CD4-positive, alpha-beta T cell treated with Interferon alpha-2 for 1 hour (primary cell): ENCODE results near the gene GUCY2D.
"Not testable (repeated sequence)": the region's sequence is repeated elsewhere in the genome, so short reads cannot be mapped to it uniquely, and the experiment has no call there.

Source experiments
- DNase-seq, 2 donors: peaks; one replicate each; pipeline ENCODE4 v3.0.0-alpha.2; 2020 to 2022

The GUCY2D gene

DNA sequence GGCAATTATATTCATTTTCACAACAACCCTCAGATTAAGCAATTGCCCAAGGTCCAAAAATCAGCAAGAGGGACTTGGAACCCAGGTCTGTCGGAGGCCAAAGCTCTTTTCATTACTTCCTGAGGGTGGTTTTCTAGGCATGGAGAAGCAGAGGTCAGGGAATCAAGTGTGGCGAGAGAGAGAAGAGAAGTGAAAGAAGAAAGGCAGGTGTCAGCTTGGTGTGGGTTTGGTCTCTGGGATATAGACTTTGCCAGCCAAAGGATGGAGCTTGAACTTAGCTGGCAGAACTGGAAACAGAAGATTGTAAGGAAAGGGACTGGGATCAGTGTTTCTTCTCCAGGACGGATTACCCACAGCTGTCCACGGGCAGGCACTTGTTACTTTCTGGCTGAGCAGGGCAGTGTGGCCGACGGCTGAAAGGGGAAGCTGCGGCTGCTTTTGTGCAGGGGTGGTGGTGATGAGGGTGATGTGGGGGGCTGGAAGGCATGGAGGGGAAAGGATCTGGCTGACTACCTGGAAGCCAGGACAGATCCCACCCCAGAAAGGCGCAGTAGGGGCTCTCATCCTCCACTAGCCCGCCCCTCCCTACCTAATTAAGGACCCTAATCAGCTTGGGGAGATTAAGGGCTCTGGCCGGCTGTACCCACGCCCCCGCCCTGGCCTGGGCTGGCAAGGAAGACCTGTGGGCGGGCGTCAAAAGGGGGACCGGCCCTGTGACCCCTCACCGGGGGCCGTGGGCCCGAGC is at the start of gene GUCY2D:
Gene GUCY2D, plus strand, starts transcription at position 640 of the 745 bp plus-strand sequence. CDS start 433 bp downstream, outside the sequence.
- DNase-seq, result peak in 1 of 2 donors; percentile 15

DNA sequence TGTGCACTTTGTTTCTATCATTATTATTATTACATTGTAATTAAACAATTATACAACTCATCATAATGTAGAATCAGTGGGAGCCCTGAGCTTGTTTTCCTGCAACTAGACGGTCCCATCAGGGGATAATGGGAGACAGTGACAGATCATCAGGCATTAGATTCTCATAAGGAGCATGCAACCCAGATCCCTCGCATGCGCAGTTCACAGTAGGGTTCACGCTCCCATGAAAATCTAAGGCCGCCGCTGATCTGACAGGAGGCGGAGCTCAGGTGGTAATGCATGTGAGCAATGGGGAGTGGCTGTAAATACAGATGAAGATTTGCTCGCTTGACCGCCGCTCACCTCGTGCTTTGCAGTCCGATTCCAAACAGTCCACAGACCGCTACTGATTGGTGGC is 49.1 kb upstream of the GUCY2D start:
- DNase-seq, result not testable (repeated sequence)

DNA sequence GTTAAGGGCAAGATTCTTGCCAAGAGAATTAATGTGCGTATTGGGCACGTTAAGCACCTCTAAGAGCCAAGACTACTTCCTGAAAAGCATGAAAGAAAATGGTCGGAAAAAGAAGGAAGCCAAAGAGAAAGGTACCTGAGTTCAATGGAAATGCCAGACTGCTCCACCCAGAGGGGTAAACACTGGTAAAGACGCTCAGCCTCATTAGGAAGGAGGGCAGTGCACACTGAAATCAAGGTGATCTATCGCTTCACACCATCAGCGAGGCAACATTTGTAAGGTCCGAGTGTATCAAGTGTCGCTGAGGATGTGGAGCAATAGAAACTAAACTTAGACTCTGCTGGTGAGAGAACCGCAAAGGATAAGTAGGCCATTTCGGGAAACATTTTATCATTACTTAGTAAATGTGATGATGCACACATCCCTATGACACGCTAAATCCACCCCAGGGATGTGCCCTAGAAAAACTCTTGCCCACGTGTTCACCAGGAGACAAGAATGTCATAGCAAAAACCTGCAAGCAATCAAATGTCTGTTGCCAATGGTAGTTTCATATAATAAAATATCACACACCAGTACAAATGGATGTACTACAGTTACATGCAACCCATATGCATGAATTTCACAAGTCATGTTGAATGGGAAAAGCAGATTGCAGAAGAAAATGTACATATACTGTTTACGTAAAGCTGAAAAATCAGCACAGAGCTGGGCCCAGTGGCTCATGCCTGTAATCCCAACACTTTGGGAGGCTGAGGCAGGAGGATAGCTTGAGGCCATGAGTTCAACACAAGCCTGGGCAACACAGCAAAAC is 46.8 kb upstream of the GUCY2D start:
- no peak for DNase-seq

DNA sequence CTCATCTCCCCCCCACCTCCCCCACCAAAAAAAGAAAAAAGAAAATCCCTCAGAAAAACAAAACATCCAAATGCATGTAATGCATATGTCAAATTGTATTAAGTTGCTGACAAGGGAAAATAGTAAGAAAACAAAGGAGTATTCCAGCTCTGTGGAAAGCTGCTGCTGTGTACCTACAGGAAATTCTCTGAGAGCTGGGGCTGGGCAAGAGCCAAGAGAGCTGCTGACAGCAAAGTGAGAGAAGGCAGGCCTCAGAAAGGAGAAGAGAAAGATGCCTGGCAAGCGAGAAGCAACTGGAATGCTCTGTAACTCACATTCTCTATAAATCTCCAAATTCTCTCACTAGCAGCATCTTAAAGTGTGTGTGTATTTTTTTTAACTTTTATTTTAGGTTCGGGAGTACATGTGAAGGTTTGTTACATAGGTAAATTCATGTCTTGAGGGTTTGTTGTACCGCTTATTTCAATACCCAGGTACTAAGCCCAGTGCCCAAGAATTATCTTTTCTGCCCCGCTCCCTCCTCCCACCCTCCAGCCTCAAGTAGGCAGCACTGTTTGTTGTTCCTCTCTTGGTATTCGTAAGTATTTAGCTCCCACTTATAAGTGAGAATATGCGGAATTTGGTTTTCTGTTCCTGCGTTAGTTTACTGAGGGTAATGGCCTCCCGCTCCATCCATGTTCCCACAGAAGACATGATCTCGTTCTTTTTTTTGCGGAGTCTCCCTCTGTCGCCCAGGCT is 46.0 kb upstream of the GUCY2D start:
- DNase-seq, result no peak

DNA sequence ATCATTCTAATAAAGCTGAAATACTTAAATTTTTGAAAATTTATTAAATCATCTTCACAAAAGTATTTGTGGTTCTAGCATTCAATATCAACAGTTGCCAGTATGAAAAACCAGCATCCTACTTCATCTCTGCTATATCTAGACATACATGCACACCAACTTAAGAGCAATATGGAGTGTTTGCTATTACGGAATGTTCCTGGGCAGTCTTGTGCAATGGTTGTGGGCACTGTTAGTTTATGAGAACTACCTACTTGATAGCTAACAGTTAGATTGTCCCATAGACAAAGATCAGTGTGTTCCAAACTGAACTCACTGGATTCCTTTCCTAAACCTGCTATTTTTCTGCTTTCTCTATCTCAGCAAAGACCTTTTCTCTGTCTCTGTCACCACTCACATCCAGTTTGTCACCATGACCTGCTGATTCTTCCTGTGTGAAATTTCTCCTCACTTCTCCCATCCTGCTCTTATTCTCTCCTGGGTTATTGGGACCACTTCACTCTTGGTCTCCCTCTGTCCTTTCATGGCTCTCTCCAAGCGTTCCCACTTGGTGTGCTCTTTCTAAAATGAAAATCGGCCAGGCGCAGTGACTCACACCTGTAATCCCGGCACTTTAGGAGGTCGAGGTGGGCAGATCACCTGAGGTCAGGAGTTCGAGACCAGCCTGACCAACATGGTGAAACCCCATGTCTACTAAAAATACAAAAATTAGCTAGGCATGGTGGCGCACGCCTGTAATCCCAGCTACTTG is 42.7 kb upstream of the GUCY2D start:
- DNase-seq, result no peak

DNA sequence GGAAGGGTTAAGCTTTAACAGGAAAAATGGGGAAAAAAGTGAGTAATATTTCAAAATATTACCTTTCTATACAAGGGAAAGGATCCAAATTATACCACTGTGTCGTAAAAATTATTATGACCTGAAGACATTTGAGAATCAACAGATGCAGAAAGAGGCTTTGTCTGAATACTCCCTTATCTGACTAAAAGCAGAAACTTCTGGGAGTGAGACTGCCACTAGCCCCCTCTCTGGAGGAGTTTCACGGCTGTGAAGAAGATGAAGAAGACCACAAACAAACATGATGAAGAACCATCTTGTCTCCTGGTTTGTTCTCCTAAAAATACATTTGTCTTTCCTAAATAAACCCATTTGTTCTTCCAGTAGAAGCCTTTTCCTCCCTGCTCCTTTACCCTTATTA is 41.0 kb upstream of the GUCY2D start:
- no peak for DNase-seq

DNA sequence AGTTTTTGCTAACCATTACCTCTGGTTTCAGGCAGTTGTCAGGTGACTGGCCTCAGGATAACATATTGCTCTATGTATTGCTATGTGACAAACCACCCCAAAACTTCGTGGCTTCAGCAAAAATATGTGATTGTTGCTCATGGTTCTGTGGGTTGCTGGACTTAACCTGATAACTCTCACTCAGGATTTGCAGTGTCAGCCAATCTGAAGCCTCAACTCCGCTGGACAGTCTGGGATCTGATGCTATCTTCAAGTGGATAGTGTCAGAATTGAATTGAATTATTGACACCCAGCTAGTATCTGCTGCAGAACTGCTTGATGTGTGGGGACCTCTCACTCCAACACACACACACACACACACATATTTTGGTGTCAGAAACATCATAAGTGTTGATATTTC is 34.7 kb upstream of the GUCY2D start:
- no peak for DNase-seq

DNA sequence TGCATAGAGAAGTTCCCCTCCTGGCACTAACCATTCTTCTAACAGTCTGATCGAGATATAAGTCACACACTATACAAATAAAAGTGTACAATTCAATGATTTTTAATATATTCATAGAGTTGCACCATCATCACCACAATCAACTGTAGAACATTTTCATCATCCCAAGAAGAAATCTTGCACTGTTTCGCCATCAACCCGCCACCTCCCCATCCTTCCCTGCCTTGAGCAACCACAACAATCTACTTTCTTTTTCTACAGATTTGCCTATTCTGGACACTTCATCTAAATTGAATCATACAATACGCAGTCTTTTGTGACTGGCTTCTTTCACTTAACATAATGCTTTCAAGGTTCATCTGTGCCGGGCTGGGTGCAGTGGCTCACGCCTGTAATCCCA is 33.0 kb upstream of the GUCY2D start:
- DNase-seq, result peak in 1 of 2 donors; percentile 31

DNA sequence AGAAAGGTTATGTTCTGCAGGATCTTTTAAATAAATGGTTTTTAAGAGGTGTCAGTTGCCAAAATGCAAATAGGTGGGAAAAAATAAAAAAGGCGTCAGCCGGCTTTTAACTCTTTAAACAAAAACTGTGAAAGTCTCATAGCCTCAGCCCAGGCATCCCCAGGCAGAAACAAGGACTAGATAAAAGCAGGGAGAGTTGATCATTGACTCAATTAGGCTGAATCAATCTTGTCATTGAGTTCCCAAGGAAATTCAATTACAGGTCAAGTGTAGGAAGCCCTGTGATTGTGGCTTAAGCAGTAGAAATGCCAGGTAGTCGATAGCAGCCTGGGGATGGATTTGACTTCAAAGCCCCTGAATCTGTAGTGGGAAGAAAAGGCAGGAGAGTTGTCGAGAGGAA is 30.8 kb upstream of the GUCY2D start:
- no peak for DNase-seq

DNA sequence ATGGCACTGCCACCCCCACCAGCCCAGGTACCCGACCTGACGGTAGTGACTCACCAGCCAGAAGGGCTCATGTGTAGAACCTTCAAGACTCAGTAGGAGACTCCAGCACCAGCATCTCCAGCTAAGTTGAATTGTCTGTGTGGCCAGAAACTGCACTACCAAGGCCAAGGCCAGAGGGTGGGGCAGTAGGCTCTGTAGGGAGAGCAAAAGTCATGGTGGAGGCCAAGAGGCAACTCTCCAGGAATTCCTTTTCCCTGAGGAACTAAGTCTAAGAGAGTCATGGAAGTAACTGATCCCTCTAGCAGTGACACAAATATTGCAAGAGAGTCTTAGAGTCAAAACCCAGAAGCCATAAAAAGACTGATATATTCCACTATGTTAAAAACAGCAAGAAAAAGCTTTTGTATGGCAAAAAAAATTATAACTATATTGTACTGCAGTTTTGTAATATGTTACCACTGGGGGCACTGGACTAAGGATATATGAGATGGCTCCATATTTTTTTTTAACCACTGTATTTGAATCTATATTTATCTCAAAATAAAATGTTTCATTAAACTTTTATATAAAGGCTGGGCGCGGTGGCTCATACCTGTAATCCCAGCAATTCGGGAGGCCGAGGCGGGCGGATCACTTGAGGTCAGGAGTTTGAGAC is 30.2 kb upstream of the GUCY2D start:
- no peak for DNase-seq

DNA sequence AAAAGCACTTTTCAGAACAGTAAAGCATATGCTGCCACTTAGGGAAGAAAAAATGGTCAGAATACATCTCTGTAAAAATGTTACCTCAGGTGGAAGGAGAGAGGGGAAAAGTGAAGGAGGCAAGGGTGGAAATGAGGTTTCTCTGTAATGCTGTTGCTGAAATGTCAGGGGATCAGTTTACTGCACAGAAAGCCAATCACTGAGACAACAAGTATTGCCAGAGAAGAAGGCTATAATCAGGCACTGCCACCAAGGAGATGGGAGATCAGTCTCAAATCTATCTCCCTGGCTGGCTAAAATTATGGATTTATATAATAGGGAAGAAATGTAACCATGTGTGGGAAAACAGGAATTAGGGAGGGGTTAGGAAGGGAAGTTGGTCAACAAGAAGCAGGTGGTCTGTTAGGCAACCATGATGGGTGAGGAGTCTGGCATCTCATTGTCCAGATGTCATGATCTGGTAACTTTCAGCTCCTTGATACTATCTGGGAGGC is 27.7 kb upstream of the GUCY2D start:
- no peak for DNase-seq

DNA sequence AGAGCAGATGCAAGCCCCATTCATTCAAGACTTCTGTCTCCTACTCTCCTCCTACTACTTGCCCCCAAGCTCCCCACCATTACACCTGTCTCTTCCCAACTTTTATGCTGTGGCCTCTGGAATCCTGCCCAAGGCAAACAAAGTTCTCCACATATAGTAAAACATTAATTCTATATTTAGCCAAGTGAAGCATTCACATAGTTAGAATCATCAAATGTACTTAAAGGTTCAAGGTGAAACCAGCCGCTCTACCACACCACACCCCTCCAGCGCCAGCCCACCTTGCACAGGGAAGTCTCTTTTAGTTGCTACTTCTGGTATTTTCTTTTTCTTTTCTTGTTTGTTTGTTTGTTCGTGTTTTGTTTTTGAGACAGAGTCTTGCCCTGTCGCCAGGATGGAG is 25.4 kb upstream of the GUCY2D start:
- DNase-seq, result no peak

DNA sequence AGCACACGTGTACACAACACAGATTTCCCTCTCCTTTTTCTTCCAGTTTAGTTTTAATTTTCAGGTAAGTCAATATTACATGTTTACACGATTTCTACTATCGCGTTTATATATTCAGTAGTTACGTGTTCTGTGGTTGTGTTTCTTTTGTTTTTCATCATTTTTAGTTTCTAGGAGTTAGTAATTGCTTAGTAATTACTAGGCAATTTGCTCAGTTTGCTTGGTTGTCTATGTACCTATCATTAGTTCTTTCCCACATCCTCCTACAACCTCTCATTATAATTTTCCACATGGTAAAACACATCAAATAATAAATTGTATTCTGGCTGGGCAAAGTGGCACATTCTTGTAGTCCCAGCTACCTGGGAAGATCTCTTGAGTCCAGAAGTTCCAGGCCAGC is 24.6 kb upstream of the GUCY2D start:
- no peak for DNase-seq

DNA sequence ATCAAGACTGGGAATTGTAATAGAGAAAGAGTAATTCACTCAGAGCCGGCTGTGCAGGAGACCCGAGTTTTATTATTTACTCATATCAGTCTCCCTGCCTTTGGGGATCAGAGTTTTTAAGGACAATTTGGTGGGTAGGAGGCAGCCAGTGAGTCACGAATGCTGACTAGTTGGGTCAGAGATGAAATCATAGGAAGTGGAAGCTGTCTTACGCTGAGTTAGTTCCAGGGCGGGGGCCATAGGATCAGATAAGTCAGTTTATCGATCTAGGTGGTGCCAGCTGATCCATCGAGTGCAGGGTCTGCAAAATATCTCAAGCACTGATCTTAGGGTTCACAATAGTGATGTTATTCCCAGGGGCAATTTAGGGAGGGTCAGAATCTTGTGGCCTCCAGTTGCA is 20.2 kb upstream of the GUCY2D start:
- DNase-seq, result no peak

DNA sequence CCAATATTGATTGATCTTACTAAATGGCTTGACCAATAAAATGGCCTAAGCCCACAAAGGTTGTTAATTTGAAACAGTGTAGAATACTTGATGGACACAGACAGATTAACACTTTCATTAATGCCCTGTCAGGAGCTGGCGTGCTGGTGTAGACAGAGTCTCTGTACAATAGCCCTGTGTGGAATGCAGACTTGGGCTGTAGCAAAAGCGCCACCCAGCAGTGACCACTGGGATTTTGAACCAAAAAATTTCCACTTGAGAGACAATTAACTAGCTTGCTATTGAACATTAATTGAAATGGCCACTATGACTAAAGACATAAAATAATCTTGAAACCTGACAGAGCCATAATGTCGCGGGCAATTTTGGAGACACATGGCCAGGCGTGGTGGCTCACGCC is 19.7 kb upstream of the GUCY2D start:
- no peak for DNase-seq

DNA sequence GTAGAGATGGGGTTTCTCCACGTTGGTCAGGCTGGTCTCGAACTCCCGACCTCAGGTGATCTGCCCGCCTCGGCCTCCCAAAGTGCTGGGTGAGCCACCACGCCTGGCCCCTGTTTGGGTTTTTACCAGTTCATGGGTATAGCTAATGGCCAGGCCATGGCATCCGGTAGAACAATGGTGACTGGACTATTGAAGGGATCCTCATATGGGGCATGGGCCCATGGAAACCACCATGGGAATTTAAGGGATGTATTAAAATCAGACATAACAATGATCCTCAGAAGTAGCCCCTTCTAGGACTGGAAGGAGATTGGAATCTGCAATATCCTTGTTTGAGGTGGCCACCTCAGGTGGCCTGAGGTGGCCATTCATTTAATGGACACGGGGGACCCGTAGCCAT is 17.5 kb upstream of the GUCY2D start:
- DNase-seq, result no peak

DNA sequence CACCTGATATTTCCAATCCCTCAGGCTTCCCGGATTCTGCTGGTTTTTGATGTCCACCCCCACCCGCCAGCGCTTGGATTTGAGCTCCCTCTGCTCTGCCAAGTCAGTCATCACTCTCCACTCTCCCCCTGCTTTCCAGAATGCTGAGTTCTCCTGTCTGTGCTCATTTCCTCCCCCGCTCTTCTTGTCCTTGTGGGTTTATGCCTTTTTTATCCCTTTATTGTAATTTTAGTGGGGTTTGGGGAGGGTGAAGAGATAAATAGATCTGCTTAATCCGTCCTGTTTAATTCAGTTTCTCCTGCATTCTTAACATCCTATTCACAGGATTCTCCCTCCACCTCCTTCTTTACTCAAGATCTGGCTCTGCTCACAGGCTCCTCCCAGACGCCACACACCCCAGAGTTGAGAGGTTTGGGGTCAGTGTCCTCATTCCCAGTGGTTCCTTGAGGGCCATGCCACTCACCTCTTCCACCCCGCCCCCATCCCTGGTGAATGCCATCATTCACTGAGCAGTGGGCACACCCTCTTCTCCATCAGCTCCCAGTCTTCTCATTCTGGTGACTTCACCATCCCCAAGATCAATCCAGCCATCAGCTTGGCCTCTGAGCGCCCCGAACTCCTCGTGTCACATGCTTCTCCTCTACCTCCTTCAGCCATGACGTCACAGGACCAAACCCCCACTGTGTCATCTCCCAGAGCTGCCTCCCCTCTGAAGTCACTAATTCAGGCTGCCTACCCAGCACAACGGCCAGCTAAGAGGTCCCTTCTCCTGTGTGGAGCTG is 15.1 kb upstream of the GUCY2D start:
- no peak for DNase-seq

DNA sequence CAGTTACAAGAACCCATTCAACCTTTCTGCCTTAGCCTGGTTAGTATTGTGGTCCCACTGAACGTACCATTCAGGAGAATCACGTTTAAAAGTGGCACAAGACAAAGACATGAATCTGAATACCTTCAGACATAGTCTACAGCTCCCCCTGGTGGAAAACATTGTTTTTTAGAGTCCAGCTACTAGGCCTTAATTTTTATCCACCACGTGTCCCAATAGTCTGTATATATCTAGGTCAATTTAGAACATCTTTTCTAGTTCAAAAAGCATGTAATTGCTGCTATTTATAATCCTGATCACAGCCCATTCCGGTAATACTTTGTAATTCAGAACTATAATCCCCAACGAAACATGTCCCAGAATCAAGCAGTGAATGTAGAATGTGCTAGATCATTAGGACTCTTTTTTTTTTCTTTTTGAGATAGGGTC is 13.7 kb upstream of the GUCY2D start:
- peak; percentile 67 to 91 for DNase-seq

DNA sequence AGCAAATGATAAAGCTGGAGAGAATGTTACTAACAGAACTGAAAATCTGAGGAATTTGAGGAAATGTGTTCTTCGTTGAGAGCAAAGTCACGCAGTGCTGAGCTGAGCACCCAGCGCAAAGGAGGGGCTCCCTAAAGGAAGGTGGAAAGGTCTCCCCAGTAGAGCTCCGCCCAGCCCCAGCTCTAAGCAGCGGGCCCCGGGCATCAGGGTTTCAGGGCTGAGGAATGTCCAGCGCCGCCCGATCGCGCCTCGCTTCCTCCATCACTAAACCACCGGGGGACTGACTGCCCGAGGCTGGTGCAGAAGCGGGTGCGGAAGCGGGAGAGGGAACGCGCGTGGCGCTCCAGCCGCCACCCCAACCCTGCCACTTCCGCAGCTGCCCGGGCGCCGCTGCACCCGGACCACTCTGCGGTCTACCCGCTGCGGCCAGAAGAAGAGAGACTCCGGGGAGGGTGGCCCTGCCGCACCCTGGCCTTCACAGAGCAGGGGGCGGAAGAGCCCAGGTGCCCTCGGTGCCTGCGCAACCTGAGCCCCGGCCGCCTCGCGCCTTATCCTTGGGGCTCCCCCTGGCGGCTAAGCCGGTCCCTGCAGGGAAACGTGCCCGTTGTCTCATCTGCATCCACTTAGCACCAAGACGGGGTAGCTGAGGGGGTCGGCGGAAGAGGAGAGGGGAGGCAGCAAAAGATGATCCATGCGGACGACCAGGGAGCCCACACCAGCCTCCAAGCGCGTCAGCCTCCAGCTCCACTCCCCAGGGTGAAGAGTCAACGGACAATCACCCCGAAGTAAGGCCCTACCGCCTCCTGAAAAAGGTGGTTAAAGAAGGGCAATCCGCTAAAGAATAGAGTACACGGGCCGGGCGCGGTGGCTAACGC is 12.4 kb upstream of the GUCY2D start:
- DNase-seq, result peak; percentile 86 to 92

DNA sequence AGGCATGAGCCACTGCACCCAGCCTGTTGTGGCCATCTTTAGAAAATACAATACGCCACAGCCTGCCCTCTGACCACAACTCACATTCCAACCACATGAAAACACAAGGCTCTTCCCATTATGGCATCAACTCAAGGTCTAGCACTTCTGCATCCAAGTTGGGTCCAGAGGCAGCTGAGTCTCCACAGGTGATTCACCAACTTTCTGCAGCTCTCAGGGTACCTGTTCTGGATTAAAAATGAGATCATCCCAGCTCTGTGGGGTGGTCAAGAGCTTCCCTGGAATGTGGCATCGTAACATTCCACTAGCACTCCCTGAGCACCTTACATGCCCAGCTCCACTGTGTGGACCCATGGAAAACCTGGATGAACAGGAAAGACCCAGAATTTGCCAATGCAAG is 9.9 kb upstream of the GUCY2D start:
- DNase-seq, result no peak
